GM12865 (cell line): Measurements from ENCODE around the gene ANKRD28.
A peak's percentile ranks its signal among the peaks of the same experiment; 100 is the strongest.

Experiments
- DNase-seq: peaks from one replicate; pipeline ENCODE4 v3.0.0; 2010; ENCODE audit warnings: low read depth
- H3K4me3 ChIP-seq: 2 replicates; pipeline ENCODE4 v1.5.1; 2011; ENCODE audit warnings: mild to moderate bottlenecking, low read depth, low read length, control low read depth
- TF ChIP-seq, protein P1 (sequence below): IDR thresholded peaks from 2 replicates; pipeline ENCODE4 v1.5.1; 2011; ENCODE audit warnings: low read length, control low read depth, low read depth, inconsistent platforms; ENCODE audit not compliant: insufficient read depth; ENCODE audit errors: missing control alignments

Gene ANKRD28

DNA sequence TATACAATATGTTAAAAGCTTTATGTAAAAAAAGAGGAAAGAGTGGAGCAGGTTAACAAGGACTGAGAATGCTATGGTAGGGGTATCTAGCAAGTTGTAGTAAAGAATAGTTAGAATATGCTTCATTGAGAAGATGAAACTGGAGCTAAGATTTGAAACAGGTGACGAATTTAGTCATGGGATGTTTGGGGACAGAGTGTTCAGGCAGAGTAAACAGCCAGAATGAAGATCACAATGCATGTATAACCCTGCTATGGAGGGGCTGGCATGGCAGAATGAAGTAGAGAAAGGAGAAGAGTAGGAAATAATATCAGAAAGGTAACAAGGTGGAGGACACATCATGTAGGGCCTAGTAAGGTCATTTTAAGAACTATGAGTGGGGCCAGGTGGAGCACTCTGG is 124.2 kb downstream of the ANKRD28 start:
- no peak overlapping the region for H3K4me3 ChIP-seq
- DNase-seq, result no peak
- TF ChIP-seq, protein P1, sequence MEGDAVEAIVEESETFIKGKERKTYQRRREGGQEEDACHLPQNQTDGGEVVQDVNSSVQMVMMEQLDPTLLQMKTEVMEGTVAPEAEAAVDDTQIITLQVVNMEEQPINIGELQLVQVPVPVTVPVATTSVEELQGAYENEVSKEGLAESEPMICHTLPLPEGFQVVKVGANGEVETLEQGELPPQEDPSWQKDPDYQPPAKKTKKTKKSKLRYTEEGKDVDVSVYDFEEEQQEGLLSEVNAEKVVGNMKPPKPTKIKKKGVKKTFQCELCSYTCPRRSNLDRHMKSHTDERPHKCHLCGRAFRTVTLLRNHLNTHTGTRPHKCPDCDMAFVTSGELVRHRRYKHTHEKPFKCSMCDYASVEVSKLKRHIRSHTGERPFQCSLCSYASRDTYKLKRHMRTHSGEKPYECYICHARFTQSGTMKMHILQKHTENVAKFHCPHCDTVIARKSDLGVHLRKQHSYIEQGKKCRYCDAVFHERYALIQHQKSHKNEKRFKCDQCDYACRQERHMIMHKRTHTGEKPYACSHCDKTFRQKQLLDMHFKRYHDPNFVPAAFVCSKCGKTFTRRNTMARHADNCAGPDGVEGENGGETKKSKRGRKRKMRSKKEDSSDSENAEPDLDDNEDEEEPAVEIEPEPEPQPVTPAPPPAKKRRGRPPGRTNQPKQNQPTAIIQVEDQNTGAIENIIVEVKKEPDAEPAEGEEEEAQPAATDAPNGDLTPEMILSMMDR, result no peak

GRCh38 chr3:15667484-15667883 is 130.3 kb downstream of the ANKRD28 start:
- DNase-seq, result peak; percentile 44
- TF ChIP-seq, protein P1, result no peak
- no peak overlapping the region for H3K4me3 ChIP-seq

DNA sequence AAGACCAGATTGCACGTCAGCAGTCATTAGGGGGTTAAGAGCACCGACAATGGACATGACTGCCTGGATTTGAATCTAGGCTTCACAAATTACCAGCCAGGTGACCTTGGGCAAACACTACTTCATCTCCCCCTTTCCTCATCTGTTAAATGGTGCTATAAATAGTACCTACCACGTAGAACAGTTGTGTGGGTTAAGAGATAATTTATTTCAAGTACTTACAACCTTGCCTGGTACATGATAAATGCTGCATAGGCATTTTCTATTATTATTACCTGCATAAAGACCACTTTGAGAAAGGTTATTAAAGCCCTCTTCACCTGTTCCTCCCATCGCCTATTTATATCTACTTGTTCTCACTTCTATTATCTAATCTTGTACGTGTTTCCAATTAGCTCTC is 131.5 kb downstream of the ANKRD28 start:
- H3K4me3 ChIP-seq, result no peak overlapping the region
- no peak for DNase-seq
- TF ChIP-seq, protein P1, result no peak

- TF ChIP-seq, protein P1, result no peak
- no peak overlapping the region for H3K4me3 ChIP-seq
- DNase-seq, result no peak
Measured at GRCh38 chr3:15665510-15666150, 132.1 kb downstream of the ANKRD28 start.

GRCh38 chr3:15664144-15664543 is 133.6 kb downstream of the ANKRD28 start:
- no peak overlapping the region for H3K4me3 ChIP-seq
- DNase-seq, result no peak
- TF ChIP-seq, protein P1, result no peak

DNA sequence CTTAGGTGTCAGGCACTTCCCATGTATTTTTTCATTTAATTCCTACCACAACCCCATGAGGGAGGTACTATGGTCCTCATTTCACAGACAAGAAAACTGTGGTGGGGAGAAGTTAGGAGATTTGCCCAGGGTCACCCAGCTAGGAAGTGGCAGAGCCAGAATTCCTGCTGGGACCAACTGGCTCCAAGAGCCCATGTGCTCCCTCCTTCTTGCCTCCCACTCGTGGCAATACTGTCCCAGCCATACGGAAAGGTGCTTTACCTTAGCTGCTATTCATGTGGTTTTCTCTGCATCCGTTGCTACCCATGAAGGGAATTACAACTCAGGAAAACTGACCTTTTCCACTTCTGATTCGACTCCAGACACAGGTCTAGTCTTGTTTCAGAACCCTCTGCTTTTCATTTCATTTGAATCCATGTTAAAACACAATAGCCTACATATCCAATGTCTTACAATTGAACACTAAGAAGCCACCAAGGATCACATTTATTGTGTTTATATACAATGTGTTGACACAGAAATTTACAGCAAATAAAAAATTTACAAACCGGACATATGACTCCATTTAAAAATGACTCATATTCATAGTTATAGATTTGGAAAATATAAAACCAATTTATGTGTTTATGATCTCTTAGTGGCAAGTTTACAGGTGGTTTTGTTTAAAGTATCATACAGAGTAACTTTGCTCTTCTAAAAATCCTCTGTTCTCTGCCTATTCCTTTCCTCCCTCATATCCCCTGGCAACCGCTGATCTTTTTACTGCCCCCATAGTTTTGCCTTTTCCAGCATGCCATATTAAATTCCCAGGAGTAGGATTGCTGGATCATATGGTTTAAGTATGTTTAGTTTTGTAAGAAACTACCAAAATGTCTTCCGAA is 137.5 kb downstream of the ANKRD28 start:
- no peak overlapping the region for H3K4me3 ChIP-seq
- TF ChIP-seq, protein P1, result no peak
- DNase-seq, result no peak
